Measurements from ENCODE around the gene TRUB2. TPM values are rescaled to one million over a fixed set of nuclear protein-coding genes. Genes with fewer than 3 reads are reported as not detected.

TRUB2 gene
- polyA plus RNA-seq (2012; ENCODE audit: low read depth, missing spikeins), result 18.9 TPM

GRCh38 chr9:128322404-128323211 lies at the start of gene TRUB2, which contains the start of gene COQ4:
TSS of gene TRUB2 (minus strand) at chr9:128322447. CDS start at chr9:128322408, 39 bp downstream.
TSS of gene COQ4 (plus strand) at chr9:128322839. CDS start at chr9:128322859, 20 bp downstream.
- peak; percentile 51; the same call in 1 of the 2 replicates for TF ChIP-seq POLR2AphosphoS5 (IDR thresholded peaks at IDR 0.05; ENCODE audit: low read depth, low read length)
- peak; percentile 86 for TF ChIP-seq TAF1 (IDR thresholded peaks at IDR 0.05; ENCODE audit: low read depth, low read length)
- TF ChIP-seq POLR2A (IDR thresholded peaks at IDR 0.05; ENCODE audit: low read depth, low read length), result peak; percentile 90
- peak; percentile 84; the same call in 1 of the 2 replicates for TF ChIP-seq POU2F2 (IDR thresholded peaks at IDR 0.05; ENCODE audit: low read depth, low read length)
- TF ChIP-seq SPI1 (IDR thresholded peaks at IDR 0.05; ENCODE audit: low read depth, low read length), result no peak
- TF ChIP-seq PAX5 (IDR thresholded peaks at IDR 0.05; ENCODE audit: insufficient read depth, low read length, severe bottlenecking), result no peak
- FAIRE-seq, result peak; percentile 89
- DNase-seq (ENCODE audit: insufficient read length, low spot score), result peak; percentile 91

- no peak for FAIRE-seq
- no peak for TF ChIP-seq POLR2A (IDR thresholded peaks at IDR 0.05; ENCODE audit: low read depth, low read length)
- TF ChIP-seq POLR2AphosphoS5 (IDR thresholded peaks at IDR 0.05; ENCODE audit: low read depth, low read length), result no peak
- no peak for TF ChIP-seq PAX5 (IDR thresholded peaks at IDR 0.05; ENCODE audit: insufficient read depth, low read length, severe bottlenecking)
- no peak for TF ChIP-seq TAF1 (IDR thresholded peaks at IDR 0.05; ENCODE audit: low read depth, low read length)
- TF ChIP-seq SPI1 (IDR thresholded peaks at IDR 0.05; ENCODE audit: low read depth, low read length), result no peak
- no peak for TF ChIP-seq POU2F2 (IDR thresholded peaks at IDR 0.05; ENCODE audit: low read depth, low read length)
- DNase-seq (ENCODE audit: insufficient read length, low spot score), result no peak
Measured at GRCh38 chr9:128371630-128372117, 49.4 kb upstream of the TRUB2 start.

- peak; percentile 43 for TF ChIP-seq SPI1 (IDR thresholded peaks at IDR 0.05; ENCODE audit: low read depth, low read length)
- TF ChIP-seq POLR2AphosphoS5 (IDR thresholded peaks at IDR 0.05; ENCODE audit: low read depth, low read length), result peak; percentile 60; the same call in 1 of the 2 replicates
- TF ChIP-seq TAF1 (IDR thresholded peaks at IDR 0.05; ENCODE audit: low read depth, low read length), result peak; percentile 46; the same call in 1 of the 2 replicates
- TF ChIP-seq POLR2A (IDR thresholded peaks at IDR 0.05; ENCODE audit: low read depth, low read length), result peak; percentile 63
- no peak for TF ChIP-seq POU2F2 (IDR thresholded peaks at IDR 0.05; ENCODE audit: low read depth, low read length)
- TF ChIP-seq PAX5 (IDR thresholded peaks at IDR 0.05; ENCODE audit: insufficient read depth, low read length, severe bottlenecking), result no peak
Measured at GRCh38 chr9:128370752-128371629, 48.7 kb upstream of the TRUB2 start, which contains the start of gene URM1. TSS of gene URM1 (plus strand) at chr9:128371374. CDS start at chr9:128371381, 7 bp downstream.

GRCh38 chr9:128370367-128370751 lies 48.1 kb upstream of the TRUB2 start:
- TF ChIP-seq SPI1 (IDR thresholded peaks at IDR 0.05; ENCODE audit: low read depth, low read length) (no peak), POLR2AphosphoS5 (IDR thresholded peaks at IDR 0.05; ENCODE audit: low read depth, low read length) (no peak), PAX5 (IDR thresholded peaks at IDR 0.05; ENCODE audit: insufficient read depth, low read length, severe bottlenecking) (no peak), POLR2A (IDR thresholded peaks at IDR 0.05; ENCODE audit: low read depth, low read length) (no peak), TAF1 (IDR thresholded peaks at IDR 0.05; ENCODE audit: low read depth, low read length) (no peak), POU2F2 (IDR thresholded peaks at IDR 0.05; ENCODE audit: low read depth, low read length) (no peak)
- DNase-seq (ENCODE audit: insufficient read length, low spot score) (no peak), FAIRE-seq (no peak)

More at GRCh38 chr9:128370752-128371629, 48.7 kb upstream of the TRUB2 start, which contains the start of gene URM1:
- FAIRE-seq (peak; percentile 90), DNase-seq (ENCODE audit: insufficient read length, low spot score) (peak; percentile 94)

- no peak for FAIRE-seq
- DNase-seq (ENCODE audit: insufficient read length, low spot score), result no peak
- TF ChIP-seq POU2F2 (IDR thresholded peaks at IDR 0.05; ENCODE audit: low read depth, low read length) (no peak), SPI1 (IDR thresholded peaks at IDR 0.05; ENCODE audit: low read depth, low read length) (no peak), POLR2A (IDR thresholded peaks at IDR 0.05; ENCODE audit: low read depth, low read length) (no peak), POLR2AphosphoS5 (IDR thresholded peaks at IDR 0.05; ENCODE audit: low read depth, low read length) (no peak), TAF1 (IDR thresholded peaks at IDR 0.05; ENCODE audit: low read depth, low read length) (no peak), PAX5 (IDR thresholded peaks at IDR 0.05; ENCODE audit: insufficient read depth, low read length, severe bottlenecking) (no peak)
Measured at GRCh38 chr9:128369024-128369706, 46.9 kb upstream of the TRUB2 start.

- FAIRE-seq (no peak), DNase-seq (ENCODE audit: insufficient read length, low spot score) (no peak)
- TF ChIP-seq SPI1 (IDR thresholded peaks at IDR 0.05; ENCODE audit: low read depth, low read length) (no peak), POLR2AphosphoS5 (IDR thresholded peaks at IDR 0.05; ENCODE audit: low read depth, low read length) (no peak), PAX5 (IDR thresholded peaks at IDR 0.05; ENCODE audit: insufficient read depth, low read length, severe bottlenecking) (no peak), TAF1 (IDR thresholded peaks at IDR 0.05; ENCODE audit: low read depth, low read length) (no peak), POU2F2 (IDR thresholded peaks at IDR 0.05; ENCODE audit: low read depth, low read length) (no peak), POLR2A (IDR thresholded peaks at IDR 0.05; ENCODE audit: low read depth, low read length) (no peak)
Measured at GRCh38 chr9:128365525-128365924, 43.3 kb upstream of the TRUB2 start.

GRCh38 chr9:128362774-128363173 lies 40.5 kb upstream of the TRUB2 start:
- no peak for FAIRE-seq
- no peak for TF ChIP-seq SPI1 (IDR thresholded peaks at IDR 0.05; ENCODE audit: low read depth, low read length)
- no peak for TF ChIP-seq PAX5 (IDR thresholded peaks at IDR 0.05; ENCODE audit: insufficient read depth, low read length, severe bottlenecking)
- no peak for TF ChIP-seq TAF1 (IDR thresholded peaks at IDR 0.05; ENCODE audit: low read depth, low read length)
- TF ChIP-seq POLR2AphosphoS5 (IDR thresholded peaks at IDR 0.05; ENCODE audit: low read depth, low read length), result no peak
- TF ChIP-seq POU2F2 (IDR thresholded peaks at IDR 0.05; ENCODE audit: low read depth, low read length), result no peak
- no peak for TF ChIP-seq POLR2A (IDR thresholded peaks at IDR 0.05; ENCODE audit: low read depth, low read length)
- DNase-seq (ENCODE audit: insufficient read length, low spot score), result no peak

Data from GM12891 (cell line).